Activated CD4-positive, alpha-beta T cell treated with anti-CD3 and anti-CD28 coated beads, Interleukin-2, amount 10 ng/mL, durations not matched to agents 24 days and 14 days (primary cell): ENCODE data around the gene CENPT. TPM values are rescaled to one million over a fixed set of nuclear protein-coding genes. Genes with fewer than 3 reads are reported as not detected.
"Not testable (repeated sequence)": the region's sequence is repeated elsewhere in the genome, so short reads cannot be mapped to it uniquely, and the experiment has no call there.

Experiments
- DNase-seq: peaks from one replicate; pipeline ENCODE4 v3.0.0; 2022
- H3K27ac Mint-ChIP-seq: one replicate; pipeline ENCODE4 v1.8.0; 2022; ENCODE audit warnings: mild to moderate bottlenecking, mixed read lengths
- H3K27me3 Mint-ChIP-seq: one replicate; pipeline ENCODE4 v1.8.0; 2022; ENCODE audit warnings: mixed read lengths
- H3K36me3 Mint-ChIP-seq: one replicate; pipeline ENCODE4 v1.8.0; 2022; ENCODE audit warnings: low read depth, mild to moderate bottlenecking, mixed read lengths
- H3K4me1 Mint-ChIP-seq: one replicate; pipeline ENCODE4 v1.8.0; 2021; ENCODE audit warnings: mixed read lengths
- H3K4me3 Mint-ChIP-seq: one replicate; pipeline ENCODE4 v1.8.0; 2022; ENCODE audit warnings: mild to moderate bottlenecking, moderate library complexity, mixed read lengths
- H3K9me3 Mint-ChIP-seq: one replicate; pipeline ENCODE4 v1.8.0; 2021; ENCODE audit warnings: mixed read lengths
- intact Hi-C: fragments of 100-400 bp; cut with micrococcal nuclease; formaldehyde crosslinking; loops from one replicate; pipeline ENCODE4 v1.15.1; 2023
- total RNA-seq: library from RNA; stranded (reverse); gene quantifications from 2 replicates; pipeline ENCODE4 v1.2.3, GENCODE V29; 2022

CENPT gene
- total RNA-seq, 1 donor from 2014 or later = 37.0 TPM

- peaks cover 29% of the 10 kb centered on the region for H3K4me1 Mint-ChIP-seq
- intact Hi-C loops = loop anchor here (10.0 kb wide), 1 partner anchor 603 kb away; the partner anchor contains the start of genes FHOD1 and SLC9A5
- peak overlapping the region; percentile 93 for H3K4me3 Mint-ChIP-seq
- H3K9me3 Mint-ChIP-seq = no peaks in the 10 kb centered on the region
- no peak for DNase-seq
- H3K27me3 Mint-ChIP-seq = no peaks in the 10 kb centered on the region
- H3K27ac Mint-ChIP-seq = peak overlapping the region; percentile 88
- H3K36me3 Mint-ChIP-seq = peaks cover 17% of the 10 kb centered on the region
Observed at GRCh38 chr16:67848118-67848517, 625 bp upstream of the CENPT start.

DNA sequence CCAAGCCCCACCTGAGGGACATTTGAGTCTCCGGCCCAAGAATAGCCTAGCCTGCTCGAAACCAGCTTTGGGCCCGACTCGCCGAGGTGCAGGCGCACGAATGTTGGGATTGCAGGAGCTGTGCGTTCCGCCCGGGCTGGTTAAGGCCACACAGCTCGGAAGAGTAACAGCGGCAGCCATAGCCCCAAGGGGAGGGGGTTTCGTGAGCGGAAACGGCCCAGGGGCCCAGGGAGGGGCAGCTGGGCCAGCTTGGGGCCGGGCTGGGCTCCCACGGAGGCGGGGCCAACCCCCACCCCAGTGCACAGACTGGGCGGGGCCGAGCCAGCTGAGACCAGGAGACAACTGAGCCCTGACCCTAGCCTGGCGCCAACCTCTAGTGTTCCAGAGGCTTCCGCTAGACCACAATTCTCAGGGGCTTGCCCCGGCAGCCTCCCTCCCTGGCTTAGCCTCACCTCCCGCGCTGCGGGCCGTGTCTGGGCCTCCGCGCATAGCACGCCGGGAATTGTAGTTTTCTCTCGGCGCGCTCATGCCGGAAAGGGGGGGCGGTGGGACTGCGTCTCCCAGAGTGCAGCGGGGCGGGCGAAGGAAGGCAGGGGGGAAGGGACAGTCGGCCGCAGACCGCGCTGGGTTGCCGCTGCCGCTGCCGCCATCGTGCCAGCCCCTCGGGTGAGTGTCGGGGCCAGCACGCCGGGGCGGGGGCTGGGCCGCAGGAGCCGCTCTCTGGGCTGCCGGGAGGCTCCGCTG lies 1.0 kb downstream of the CENPT start, which contains the start of gene NUTF2:
Gene NUTF2, plus strand, starts transcription at position 614 of the 744 bp plus-strand sequence. CDS start 18,198 bp downstream, outside the sequence.
- H3K4me1 Mint-ChIP-seq = peaks cover 32% of the 10 kb centered on the region
- intact Hi-C loops = loop anchor here (1.0 to 10.0 kb wide), 9 partner anchors 13 to 602 kb away; partner anchors contain the start of genes ACD, EDC4, FHOD1 and GFOD2
- H3K27me3 Mint-ChIP-seq = no peaks in the 10 kb centered on the region
- peak within 1 kb of the TSS; percentile 88 for H3K27ac Mint-ChIP-seq
- peaks cover 17% of the 10 kb centered on the region for H3K36me3 Mint-ChIP-seq
- DNase-seq = peak; percentile 99
- no peaks in the 10 kb centered on the region for H3K9me3 Mint-ChIP-seq
- H3K4me3 Mint-ChIP-seq = peak within 1 kb of the TSS; percentile 93

DNA sequence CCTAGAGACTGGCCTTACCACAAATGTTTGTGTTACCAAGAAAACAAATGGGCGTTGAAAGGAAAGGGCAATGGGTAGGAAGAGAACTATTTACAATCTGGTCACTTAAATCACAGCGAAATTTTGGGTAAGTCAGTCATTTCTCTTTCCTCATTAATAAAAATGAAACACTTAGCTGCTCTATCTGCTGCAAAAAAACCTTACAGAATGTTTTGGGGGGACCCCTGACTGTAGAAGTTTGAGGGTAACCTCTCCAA lies 1.5 kb downstream of the CENPT start:
- peaks cover 34% of the 10 kb centered on the region for H3K4me1 Mint-ChIP-seq
- H3K9me3 Mint-ChIP-seq = no peaks in the 10 kb centered on the region
- H3K4me3 Mint-ChIP-seq = peak overlapping the region; percentile 89
- H3K27me3 Mint-ChIP-seq = no peaks in the 10 kb centered on the region
- H3K27ac Mint-ChIP-seq = peak overlapping the region; percentile 85
- intact Hi-C loops = loop anchor here (1.0 to 10.0 kb wide), 8 partner anchors 13 to 601 kb away; partner anchors contain the start of genes ACD, FHOD1, GFOD2 and NFATC3
- peaks cover 17% of the 10 kb centered on the region for H3K36me3 Mint-ChIP-seq
- no peak for DNase-seq

DNA sequence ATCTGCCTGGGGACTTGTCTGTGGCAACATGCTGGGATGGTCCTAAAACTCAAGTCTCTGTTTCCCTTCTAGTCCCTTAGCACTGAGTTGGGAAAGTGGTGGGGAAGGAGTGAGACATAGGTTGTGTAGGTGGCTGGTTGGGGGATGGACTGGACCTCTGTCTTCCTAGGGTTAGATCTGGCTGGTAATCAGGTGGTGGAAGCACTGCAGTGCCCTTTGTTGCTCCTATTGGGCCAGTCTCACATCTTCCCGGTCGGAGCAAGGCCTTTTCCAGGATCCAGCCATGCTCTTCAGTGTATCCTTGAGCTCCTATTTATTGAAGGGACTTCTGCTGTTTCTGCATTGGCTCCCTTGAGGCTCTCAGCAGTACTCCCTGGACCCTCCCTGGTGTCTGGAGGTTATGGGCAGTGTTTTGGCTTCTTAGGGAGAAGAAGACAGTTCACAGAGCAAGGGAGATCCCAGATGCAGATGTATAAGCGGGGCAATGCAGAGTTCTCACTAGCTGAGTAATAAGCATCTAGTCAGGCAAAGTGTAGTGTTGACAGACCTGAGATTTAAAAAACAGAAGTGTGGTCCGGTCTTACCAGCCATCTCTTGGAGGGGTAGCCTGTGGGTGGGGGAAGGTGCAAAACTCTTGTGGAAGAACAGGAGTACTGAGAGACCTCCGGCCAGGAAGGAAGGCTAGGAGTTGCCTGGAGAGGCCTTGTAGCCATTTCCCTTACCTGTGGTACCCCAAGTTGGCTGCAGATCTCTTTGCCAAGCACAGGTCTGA lies 2.0 kb downstream of the CENPT start:
- no peaks in the 10 kb centered on the region for H3K27me3 Mint-ChIP-seq
- H3K4me1 Mint-ChIP-seq = peaks cover 34% of the 10 kb centered on the region
- peak; percentile 70 for DNase-seq
- peak overlapping the region; percentile 85 for H3K27ac Mint-ChIP-seq
- peak overlapping the region; percentile 89 for H3K4me3 Mint-ChIP-seq
- H3K9me3 Mint-ChIP-seq = no peaks in the 10 kb centered on the region
- peaks cover 17% of the 10 kb centered on the region for H3K36me3 Mint-ChIP-seq
- intact Hi-C loops = loop anchor here (1.0 to 10.0 kb wide), 8 partner anchors 12 to 601 kb away; partner anchors contain the start of genes ACD, FHOD1, GFOD2 and NFATC3

- Mint-ChIP-seq H3K9me3 (no peaks in the 10 kb centered on the region), H3K27me3 (no peaks in the 10 kb centered on the region), H3K36me3 (peaks cover 14% of the 10 kb centered on the region), H3K4me1 (peaks cover 34% of the 10 kb centered on the region), H3K27ac (peak overlapping the region; percentile 48), H3K4me3 (peak overlapping the region; percentile 88)
- intact Hi-C loops = loop anchor here (10.0 kb wide), 1 partner anchor 600 kb away; the partner anchor contains the start of genes FHOD1 and SLC9A5
- no peak for DNase-seq
Observed at GRCh38 chr16:67844497-67844896, 3.0 kb downstream of the CENPT start.

GRCh38 chr16:67843343-67843765 lies 4.1 kb downstream of the CENPT start:
- H3K4me1 Mint-ChIP-seq = peaks cover 32% of the 10 kb centered on the region
- peaks cover 14% of the 10 kb centered on the region for H3K36me3 Mint-ChIP-seq
- no peaks in the 10 kb centered on the region for H3K27me3 Mint-ChIP-seq
- H3K4me3 Mint-ChIP-seq = peak overlapping the region; percentile 88
- intact Hi-C loops = loop anchor here (10.0 kb wide), 1 partner anchor 599 kb away; the partner anchor contains the start of genes FHOD1 and SLC9A5
- no peaks in the 10 kb centered on the region for H3K9me3 Mint-ChIP-seq
- peak overlapping the region; percentile 94 for H3K27ac Mint-ChIP-seq
- no peak for DNase-seq

DNA sequence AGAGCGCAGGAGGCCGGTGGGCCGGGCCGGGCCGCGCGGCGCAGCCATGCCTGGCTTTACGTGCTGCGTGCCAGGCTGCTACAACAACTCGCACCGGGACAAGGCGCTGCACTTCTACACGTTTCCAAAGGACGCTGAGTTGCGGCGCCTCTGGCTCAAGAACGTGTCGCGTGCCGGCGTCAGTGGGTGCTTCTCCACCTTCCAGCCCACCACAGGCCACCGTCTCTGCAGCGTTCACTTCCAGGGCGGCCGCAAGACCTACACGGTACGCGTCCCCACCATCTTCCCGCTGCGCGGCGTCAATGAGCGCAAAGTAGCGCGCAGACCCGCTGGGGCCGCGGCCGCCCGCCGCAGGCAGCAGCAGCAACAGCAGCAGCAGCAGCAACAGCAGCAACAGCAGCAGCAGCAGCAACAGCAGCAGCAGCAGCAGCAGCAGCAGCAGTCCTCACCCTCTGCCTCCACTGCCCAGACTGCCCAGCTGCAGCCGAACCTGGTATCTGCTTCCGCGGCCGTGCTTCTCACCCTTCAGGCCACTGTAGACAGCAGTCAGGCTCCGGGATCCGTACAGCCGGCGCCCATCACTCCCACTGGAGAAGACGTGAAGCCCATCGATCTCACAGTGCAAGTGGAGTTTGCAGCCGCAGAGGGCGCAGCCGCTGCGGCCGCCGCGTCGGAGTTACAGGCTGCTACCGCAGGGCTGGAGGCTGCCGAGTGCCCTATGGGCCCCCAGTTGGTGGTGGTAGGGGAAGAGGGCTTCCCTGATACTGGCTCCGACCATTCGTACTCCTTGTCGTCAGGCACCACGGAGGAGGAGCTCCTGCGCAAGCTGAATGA lies 4.8 kb downstream of the CENPT start:
- Mint-ChIP-seq H3K36me3 (peaks cover 11% of the 10 kb centered on the region), H3K4me3 (peak overlapping the region; percentile 88), H3K27me3 (no peaks in the 10 kb centered on the region), H3K27ac (peak overlapping the region; percentile 94), H3K4me1 (peaks cover 28% of the 10 kb centered on the region), H3K9me3 (no peaks in the 10 kb centered on the region)
- DNase-seq = peak; percentile 89
- intact Hi-C loops = loop anchor here (1.0 to 10.0 kb wide), 3 partner anchors 36 to 598 kb away; partner anchors contain the start of genes CTCF, FHOD1, RANBP10 and SLC9A5

GRCh38 chr16:67841816-67842508 lies 5.5 kb downstream of the CENPT start, which contains the start of gene THAP11:
THAP11 (plus strand) TSS chr16:67842320; CDS start chr16:67842555, 235 bp downstream.
- Mint-ChIP-seq H3K36me3 (peaks cover 9% of the 10 kb centered on the region), H3K4me1 (peaks cover 26% of the 10 kb centered on the region), H3K4me3 (peak within 1 kb of the TSS; percentile 93), H3K9me3 (no peaks in the 10 kb centered on the region), H3K27ac (peak within 1 kb of the TSS; percentile 94), H3K27me3 (no peaks in the 10 kb centered on the region)
- DNase-seq = peak; percentile 99
- intact Hi-C loops = loop anchor here (1.0 to 10.0 kb wide), 4 partner anchors 9 to 597 kb away; partner anchors contain the start of genes CTCF, FHOD1, RANBP10 and SLC9A5

GRCh38 chr16:67841198-67841815 lies 6.2 kb downstream of the CENPT start:
- Mint-ChIP-seq H3K9me3 (no peaks in the 10 kb centered on the region), H3K4me3 (peak overlapping the region; percentile 93), H3K27me3 (no peaks in the 10 kb centered on the region), H3K4me1 (peaks cover 26% of the 10 kb centered on the region), H3K27ac (peak overlapping the region; percentile 94), H3K36me3 (peaks cover 9% of the 10 kb centered on the region)
- no peak for DNase-seq
- intact Hi-C loops = loop anchor here (1.0 to 10.0 kb wide), 2 partner anchors 8 to 597 kb away; partner anchors contain the start of genes FHOD1 and SLC9A5

GRCh38 chr16:67837811-67838210 lies 9.7 kb downstream of the CENPT start:
- intact Hi-C loops = no loop called here

GRCh38 chr16:67837190-67837589 lies 10.3 kb downstream of the CENPT start:
- peaks cover 13% of the 10 kb centered on the region for H3K4me1 Mint-ChIP-seq
- intact Hi-C loops, H3K4me3 Mint-ChIP-seq, DNase-seq, H3K9me3 Mint-ChIP-seq, H3K27me3 Mint-ChIP-seq, H3K36me3 Mint-ChIP-seq, H3K27ac Mint-ChIP-seq: not testable (repeated sequence)

More at GRCh38 chr16:67837811-67838210, 9.7 kb downstream of the CENPT start:
- Mint-ChIP-seq H3K9me3 (no peaks in the 10 kb centered on the region), H3K4me3 (no peak overlapping the region), H3K27ac (no peak overlapping the region), H3K4me1 (peaks cover 8% of the 10 kb centered on the region), H3K27me3 (no peaks in the 10 kb centered on the region), H3K36me3 (no peaks in the 10 kb centered on the region)
- DNase-seq = no peak

GRCh38 chr16:67834242-67834614 lies 13.3 kb downstream of the CENPT start:
- DNase-seq = no peak
- intact Hi-C loops = no loop called here
- no peaks in the 10 kb centered on the region for H3K27me3 Mint-ChIP-seq
- no peaks in the 10 kb centered on the region for H3K9me3 Mint-ChIP-seq
- peak overlapping the region; percentile 98 for H3K4me3 Mint-ChIP-seq
- peaks cover 8% of the 10 kb centered on the region for H3K4me1 Mint-ChIP-seq
- H3K36me3 Mint-ChIP-seq = peaks cover 6% of the 10 kb centered on the region
- no peak overlapping the region for H3K27ac Mint-ChIP-seq
